Spleen (tissue), 7 donors: ENCODE measurements around the gene TRAF1.

ENCODE experiments used
- CTCF ChIP-seq, 11 experiments: fragments of 200-600 bp in 7 of 11; fragments of 450-650 bp in 4 of 11; sonication (generic) in 4 of 11; IDR thresholded peaks in 8 of 11; conservative IDR thresholded peaks in 3 of 11; 1 replicate in 7 of 11; 2 replicates in 4 of 11; pipeline versions ENCODE4 v1.4.0 to v1.8.0; 2016 to 2021; ENCODE audit warnings: antibody characterized with exemption in 11 of 11, inconsistent platforms in 4 of 11, mild to moderate bottlenecking in 1 of 11
- POLR2A ChIP-seq, 3 donors: fragments of 450-650 bp; IDR thresholded peaks; one replicate each; pipeline ENCODE4 v1.5.1; 2017; ENCODE audit warnings: antibody characterized with exemption in 3 of 3, mild to moderate bottlenecking in 1 of 3
- POLR2AphosphoS5 ChIP-seq, 3 donors: sonication (generic); formaldehyde crosslinking; IDR thresholded peaks; one replicate each; pipeline ENCODE4 v1.5.1; 2017; ENCODE audit warnings: antibody characterized with exemption in 3 of 3
- donor health status: DM: no; HTN: no; CAD: no; lungs with moderate emphysema.
- donor health status: DM: no; HTN: no; CAD: no.
- donor health status: DM: no; HTN: no; CAD: no.

GRCh38 chr9:120878188-120879130 lies 48.1 kb downstream of the TRAF1 start:
- TF ChIP-seq POLR2AphosphoS5 (IDR thresholded peaks at IDR 0.05) (no peak), CTCF (IDR thresholded peaks at IDR 0.05 in 8 of 11, conservative IDR thresholded peaks at IDR 0.05 in 3 of 11) (no peak), POLR2A (IDR thresholded peaks at IDR 0.05) (no peak)
